GM19468 (cell line): Measurements from ENCODE around the gene ESR2.

Experiments
- ATAC-seq: cut with Tn5 transposase; IDR thresholded peaks from one replicate; pipeline ENCODE4 v1.9.1; 2021; ENCODE audit warnings: mild to moderate bottlenecking, moderate library complexity, moderate number of reproducible peaks; ENCODE audit not compliant: unreplicated experiment; ENCODE audit errors: extremely low read depth

Gene ESR2

DNA sequence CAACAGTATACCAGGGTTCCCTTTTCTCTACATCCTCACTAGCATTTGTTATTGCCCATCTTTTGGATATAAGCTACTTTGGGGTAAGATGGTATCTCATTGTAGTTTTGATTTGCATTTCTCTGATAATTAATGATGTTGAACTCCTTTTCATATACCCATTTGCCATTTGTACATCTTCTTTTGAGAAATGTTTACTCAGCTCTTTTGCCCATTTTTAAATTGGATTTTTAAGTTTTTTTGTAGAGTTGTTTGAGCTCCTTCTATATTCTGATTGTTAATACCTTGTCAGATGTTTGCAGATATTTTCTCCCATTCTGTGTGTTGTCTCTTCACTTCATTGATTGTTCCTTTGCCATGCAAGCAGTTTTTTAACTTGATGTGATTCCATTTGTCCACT is 22.2 kb downstream of the ESR2 start:
- ATAC-seq = no peak

DNA sequence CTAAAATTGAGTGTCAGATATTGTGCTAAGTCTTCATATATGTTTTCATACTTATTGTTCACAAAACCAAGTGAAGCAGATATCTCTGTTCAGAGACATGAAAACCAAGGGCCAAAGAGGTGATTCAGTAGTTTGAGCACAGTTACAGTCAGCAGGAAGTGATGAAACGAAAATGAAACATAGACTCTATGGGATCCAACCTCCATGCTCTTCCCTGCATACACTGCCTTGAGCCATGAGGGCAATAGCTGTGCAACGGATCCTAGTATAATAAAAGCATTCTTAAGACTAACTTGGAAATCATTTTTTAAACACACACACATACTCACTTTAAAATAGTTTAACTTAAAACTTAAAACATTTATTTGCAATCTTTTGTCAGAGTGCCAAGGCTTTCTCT is 27.9 kb downstream of the ESR2 start:
- ATAC-seq = peak; percentile 32

DNA sequence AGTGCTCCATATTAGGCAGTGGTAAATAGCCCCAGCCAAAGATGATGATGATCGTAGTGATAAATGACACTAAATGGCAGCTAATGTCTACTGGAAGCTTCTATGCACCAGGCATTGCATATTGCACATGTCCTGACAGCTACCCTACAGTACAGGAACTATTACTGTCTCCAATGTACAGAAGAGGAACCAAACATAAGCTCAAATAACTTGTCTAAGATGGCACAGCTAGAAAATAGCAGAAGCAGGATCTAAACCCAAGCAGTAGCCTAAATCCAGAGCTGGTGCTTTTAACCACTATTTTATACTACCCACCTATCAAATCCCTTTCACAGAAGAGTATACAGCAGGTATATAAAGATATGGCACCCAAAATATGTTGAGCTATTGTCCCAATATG is 28.9 kb downstream of the ESR2 start:
- ATAC-seq = no peak

DNA sequence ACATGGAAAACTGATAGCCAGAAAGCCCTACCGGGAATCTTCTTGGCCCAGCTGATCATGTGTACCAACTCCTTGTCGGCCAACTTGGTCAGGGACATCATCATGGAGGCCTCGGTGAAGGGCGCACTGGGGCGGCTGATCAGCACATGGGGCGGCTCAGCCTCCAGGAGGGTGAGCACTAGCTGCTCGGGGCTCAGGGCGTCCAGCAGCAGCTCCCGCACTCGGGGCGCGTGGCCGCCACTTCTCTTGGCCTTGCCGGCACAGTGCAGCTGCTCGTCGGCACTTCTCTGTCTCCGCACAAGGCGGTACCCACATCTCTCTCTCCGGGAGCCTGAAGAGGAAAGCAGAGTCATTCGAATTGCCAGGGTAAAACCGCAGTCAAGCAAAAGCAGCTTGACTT is 33.8 kb downstream of the ESR2 start:
- no peak for ATAC-seq

DNA sequence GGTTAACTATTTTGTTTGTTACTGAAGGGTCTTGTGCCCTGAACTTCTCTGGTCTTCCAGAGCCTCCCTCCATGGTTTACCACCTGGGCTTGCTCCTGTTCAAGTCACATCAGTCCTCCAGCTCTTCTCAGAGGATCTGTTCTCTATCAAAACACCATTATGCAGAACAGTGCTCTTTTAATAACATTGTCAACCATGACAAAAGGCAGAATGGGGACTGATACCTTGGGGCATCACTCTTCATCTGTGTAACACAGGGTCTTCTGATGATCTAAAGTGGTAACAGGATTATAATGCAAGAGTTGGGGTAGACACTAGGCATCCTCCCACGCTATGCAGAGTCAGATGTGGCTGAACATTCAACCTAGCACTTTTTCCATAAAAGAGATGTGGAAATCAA is 38.4 kb downstream of the ESR2 start:
- no peak for ATAC-seq

DNA sequence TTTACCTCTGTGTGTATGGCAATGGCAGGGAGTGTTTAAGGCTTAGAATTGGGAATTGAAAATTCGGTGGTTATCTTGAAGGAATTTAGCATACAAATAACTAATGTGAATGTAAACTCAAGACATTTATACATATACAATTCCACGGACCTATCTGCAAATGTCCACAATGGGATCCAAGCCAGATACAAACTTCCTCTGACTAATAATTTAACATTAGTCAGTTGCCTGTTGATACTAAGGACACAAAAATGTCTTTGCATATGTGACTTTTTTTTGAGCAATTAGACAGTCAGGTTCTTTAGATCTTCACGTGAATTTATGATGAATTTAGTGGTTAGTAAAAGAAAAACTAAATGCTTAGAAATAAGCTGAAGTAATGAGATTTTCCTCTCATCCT is 40.5 kb downstream of the ESR2 start:
- no peak for ATAC-seq

DNA sequence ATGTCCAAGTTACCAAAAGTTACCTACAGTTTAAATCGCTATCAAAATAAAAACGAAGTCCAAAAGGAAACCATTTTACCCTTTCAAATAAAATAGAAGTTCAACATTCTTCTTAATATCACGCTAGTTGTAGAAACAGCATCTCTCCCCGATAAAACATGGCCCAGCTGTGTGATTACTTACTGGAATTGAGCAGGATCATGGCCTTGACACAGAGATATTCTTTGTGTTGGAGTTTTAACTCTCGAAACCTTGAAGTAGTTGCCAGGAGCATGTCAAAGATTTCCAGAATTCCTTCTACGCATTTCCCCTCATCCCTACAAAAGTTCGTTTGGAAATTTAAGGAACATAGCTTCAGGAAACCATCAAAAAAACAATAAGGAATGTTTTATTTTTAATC is 44.8 kb downstream of the ESR2 start:
- ATAC-seq = no peak

DNA sequence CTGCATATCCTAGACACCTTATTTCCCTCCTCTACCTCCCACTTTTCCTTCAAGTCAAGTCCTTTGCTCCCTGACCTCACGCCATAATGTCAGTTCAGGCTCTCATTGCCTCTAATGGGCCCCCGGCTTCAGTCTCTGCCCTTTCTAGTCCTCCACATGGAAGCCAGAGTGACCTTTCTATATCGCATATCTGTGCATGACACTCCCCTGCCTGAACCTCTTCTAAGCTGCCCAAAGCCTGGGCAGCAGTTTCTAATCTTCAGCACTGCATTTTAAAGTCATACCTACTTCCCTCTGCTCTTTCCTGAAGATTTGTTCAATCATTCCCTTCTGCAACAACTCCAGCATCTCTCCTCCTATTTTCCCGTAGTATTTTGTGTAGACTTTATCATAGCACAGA is 45.5 kb downstream of the ESR2 start:
- no peak for ATAC-seq

DNA sequence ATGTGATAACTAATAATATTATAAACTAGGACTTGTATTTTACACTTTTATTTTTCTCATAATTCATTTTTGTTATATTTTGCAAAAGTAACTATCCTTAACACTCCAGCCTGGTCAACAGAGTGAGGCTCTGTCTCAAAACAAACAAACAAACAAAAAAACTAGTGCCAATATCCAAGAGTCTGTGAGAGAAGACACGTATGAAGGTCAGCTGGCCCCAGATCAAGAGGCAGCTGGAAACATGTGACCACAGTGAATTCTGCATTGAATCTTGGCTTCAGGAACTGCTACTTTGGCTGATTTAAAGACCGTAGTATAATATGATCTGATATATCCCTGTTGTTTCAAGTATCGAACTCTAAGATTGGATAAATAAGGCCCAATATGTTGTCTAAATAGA is 47.0 kb downstream of the ESR2 start:
- no peak for ATAC-seq

DNA sequence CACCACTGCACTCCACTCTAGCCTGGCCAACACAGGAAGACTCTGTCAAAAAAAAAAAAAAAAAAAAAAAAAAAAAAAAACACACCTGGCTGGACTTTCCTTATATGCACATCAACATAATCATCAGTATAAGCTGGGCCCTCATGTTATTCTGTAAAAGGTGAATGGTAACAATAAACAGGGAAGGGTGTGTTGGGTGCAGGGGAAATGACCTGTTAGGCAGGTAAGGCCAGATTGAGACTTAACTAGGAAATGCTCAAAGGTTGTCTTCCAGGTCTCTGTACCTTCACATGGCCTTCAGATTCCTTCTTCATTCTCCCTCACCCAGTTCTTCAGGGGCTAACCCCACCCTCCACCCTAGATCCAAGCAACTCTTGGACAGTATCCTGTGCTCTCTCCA is 47.5 kb downstream of the ESR2 start:
- ATAC-seq = no peak

DNA sequence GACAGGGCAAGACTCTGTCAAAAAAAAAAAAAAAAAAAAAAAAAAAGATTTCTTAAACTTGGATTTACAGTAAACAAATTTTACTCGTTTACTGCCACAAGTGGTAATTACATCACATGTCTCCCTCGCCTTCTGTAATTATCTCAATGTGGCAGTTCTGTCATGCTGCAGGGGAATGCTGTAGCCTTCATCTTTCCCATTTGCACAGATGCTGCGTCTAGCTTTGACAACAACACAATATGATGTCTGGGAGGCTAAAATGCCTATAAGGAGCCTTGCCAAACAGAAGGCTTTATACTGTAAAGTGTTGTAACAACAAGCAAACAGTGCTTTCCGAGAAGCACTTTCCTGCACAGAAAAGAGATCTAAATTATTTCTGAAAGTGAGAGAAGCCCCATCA is 48.7 kb downstream of the ESR2 start:
- no peak for ATAC-seq

DNA sequence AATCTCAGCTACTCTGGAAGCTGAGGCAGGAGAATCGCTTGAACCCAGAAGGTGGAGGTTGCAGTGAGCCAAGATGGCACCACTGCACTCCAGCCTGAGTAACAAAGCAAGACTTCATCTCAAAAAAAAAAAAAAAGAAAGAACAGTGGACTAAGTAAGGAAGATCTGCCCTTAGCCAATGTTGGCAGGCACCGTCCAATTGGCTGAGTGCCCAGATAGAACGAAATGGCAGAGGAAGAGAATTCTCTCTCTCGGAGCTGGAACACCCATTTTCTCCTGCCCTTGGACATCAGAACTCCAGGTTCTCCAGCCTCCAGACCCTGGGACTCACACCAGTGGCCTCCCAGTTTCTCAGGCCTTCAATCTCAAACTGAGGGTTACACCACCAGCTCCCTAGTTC is 49.9 kb downstream of the ESR2 start:
- no peak for ATAC-seq

DNA sequence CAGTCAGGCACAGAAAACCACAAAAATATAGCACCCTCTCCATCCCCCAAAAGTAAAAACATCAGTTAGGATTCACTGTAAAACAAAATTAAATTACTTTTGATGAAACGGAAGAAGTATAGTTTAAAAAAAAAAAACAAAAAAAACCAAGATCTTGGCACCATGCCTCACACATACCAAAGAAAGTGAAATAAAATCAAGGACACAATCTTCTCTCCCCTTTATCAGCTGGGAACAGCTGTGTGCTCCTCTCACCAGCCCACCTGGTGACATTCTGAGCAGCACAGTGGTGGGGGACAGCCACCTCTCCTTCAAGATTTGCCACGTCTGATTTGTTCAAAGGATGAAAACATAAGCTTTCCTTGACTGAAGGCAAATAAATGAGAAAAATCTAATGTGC is 55.5 kb downstream of the ESR2 start:
- no peak for ATAC-seq

DNA sequence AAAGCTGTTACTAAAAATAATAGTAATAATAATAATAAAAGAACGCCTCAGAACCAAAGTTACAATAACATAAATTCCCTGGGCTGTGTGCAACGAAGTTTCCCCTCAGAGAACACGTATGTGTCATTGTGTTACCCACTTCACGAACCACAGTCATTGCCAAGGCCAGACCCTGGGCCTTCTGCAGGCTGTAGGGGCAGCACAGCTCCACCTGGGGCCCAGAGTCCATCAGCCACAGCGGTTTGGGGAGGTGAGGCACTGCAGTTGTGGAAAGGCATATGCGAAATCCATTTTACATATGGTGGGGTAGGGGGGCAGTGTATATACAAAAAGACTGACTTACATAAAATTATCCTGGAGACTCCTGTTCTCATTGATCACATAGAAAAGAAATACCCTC is 56.1 kb downstream of the ESR2 start:
- no peak for ATAC-seq

DNA sequence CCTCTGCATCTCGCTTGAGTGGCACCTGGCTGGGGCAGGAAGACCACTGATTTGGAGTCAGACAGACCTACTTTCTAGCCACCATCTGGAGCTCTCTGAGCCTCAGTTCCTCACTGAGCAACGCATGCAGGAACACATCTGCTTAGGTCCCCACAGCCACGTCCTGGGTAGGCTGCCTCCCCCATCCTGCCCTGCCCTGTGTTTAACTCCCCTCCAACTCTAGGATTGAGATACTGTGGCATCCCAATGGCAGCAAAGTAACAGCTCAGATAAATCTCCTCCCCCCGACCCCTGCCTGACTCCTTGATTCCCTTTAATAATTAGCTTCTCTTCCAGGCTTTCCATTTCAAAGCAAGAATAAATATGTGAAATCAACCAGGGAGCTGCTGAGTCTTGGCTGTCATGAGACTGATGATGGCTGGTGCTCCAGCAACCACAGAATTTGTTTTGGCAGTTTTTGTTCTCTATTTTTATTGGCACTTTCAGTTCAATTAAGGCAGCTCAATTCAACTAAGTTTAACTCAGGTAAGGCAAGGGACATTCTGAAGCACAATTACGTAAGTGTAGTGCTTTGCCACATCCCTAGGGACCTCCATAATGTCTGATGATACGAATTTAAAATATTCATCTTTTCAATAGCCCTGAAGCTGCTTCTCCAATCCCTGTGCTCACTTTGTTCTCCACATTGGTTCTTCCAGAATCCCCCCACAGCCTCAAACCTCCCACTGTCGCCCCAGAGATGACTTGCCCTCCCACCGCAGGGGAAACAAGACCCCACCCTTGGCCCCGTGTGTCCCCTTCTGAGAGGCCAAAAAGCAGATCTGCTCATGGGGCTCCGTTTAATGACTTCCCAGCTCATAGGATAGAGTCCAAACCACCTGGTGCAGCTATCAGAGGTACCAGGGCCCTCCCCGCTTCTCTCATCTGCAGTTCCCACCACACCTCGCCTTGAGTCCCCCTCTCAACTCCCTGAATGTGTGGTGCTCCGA is 58.2 kb downstream of the ESR2 start:
- peak; percentile 73 for ATAC-seq

DNA sequence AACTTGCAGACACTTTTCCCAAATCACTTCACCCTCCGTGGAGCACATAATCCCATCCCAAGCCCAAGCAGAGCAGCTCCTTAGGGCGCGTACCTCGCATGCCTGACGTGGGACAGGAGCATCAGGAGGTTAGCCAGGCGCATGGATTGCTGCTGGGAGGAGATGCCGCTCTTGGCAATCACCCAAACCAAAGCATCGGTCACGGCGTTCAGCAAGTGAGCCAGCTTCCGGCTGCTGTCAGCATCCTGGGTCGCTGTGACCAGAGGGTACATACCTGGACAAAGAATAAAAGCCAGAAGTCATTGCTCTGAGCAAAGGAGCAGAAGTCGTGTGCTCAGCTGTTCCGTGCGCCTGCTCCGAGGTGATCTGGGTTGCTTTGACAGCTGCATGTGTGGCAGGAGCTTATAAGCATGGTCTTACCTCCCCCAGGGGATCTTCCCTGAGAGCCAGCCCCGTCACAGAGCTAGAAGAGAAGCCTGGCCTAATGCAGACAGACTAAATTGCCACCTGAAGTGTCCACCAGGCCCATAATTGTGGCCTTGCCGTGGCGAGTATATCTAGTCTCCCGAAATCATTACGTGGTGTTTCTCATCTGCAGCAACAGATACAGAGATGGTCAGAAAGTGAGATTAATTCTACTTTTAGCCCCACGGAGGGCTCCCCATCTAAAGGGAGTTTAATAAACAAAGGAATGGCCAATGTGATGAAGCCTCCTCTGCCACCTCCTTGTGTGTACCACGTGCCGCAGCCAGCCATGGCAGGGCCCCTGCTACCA is 59.1 kb downstream of the ESR2 start:
- ATAC-seq = no peak

DNA sequence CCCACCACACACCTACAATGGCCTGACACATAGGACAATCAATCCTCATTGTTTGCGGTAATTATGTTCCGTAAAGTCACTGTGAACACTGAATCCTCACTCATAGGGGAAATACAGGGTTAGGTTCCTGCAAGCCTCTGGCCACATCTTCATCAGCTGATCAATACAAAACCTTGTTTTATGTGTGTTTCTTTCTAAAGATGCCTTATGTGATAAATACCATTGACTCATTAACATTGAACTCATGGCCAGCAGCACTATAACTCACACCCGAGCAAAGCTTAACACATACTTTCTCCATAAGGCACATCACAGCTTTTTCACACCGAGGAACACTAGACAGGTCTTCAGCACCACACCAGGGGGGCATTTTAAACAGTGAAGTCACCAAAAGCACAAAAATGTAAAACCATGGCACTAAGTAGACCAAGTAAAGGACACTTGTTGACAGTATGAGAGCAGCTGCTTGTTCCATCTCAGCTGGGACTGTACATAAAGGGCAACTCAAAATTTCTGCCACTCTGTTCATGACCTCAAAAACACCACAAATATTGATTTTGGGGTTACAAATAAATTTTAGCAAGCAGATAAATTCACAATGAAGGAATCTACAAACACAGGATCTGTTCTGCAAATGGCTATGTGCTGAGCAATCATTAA is 60.5 kb downstream of the ESR2 start:
- ATAC-seq = no peak

DNA sequence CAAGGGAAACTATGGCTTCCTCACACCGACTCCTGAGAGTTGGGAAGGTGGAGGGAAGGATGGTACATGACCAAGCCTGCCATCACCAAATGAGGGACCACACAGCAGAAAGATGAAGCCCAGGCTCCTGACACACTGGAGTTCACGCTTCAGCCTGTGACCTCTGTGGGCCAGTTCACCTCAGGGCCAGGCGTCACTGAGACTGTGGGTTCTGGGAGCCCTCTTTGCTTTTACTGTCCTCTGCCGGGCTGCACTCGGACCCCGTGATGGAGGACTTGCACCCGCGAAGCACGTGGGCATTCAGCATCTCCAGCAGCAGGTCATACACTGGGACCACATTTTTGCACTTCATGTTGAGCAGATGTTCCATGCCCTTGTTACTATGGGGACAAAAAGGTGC is 61.2 kb downstream of the ESR2 start:
- no peak for ATAC-seq

DNA sequence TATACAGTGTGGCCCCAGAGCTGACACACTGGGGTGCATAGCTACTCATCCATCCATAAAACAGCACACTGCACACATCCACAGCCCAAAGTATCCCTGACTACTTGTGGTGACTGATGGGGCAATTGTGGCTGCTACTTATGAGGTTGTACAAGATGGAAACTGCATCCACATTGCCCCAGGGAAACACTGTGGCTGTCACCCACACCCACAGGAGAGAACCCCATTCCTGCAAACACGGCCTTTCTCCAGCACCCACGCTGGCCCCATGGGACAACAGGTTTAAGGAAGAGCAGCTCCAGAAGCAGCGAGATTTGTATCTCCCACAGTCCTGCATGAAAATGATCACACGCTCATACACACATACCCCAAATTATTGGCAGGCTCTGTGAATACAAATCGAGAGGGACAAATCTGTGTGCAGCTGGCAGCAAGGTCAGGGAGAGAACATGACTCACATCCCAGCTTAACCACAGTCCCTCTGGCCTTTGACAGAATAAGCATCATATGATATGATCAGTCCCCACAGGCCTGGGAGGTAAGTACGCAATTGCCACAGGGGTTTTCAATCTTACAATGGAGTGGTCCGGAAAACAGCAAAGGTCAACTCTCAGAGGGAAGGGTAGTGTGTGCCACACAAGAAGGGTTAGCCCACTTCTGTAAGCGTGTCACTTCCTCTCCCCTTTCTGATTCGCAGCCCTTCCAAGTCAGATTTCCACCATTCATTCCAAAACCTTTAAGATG is 61.9 kb downstream of the ESR2 start:
- ATAC-seq = no peak

DNA sequence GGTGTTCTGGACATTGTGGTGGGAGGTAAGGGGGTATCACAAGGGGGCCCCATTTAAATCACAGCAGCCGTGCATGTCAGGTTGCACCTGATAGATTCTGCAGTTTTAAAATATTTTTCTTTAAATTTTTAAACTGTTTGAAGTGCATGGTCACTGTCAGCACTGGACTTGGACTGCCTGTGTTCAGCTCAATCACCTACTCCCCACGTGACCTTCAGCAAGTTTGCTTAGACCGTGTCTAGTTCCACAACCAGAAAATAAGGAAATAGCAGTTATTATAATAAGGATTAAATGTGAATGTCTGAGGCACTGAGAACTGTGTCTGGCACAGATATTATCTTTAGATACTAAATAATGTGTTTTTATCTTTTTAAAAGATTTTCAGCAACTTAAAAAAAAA is 64.7 kb downstream of the ESR2 start:
- no peak for ATAC-seq
